SK-N-SH (cell line): ENCODE results near the gene NUTF2. TPM values are rescaled to one million over a fixed set of nuclear protein-coding genes. Genes with fewer than 3 reads are reported as not detected.

Experiments used
- CTCF ChIA-PET: fragments of 300-600, 350-600 bp; formaldehyde crosslinking; extraction: SDS; loops from one replicate; lab custom pipeline; 2021; lab: Yijun Ruan, JAX
- POLR2A ChIA-PET: fragments of 350-600 bp; sonication (Branson Sonifier 250); formaldehyde crosslinking; extraction: SDS; loops from one replicate; lab custom pipeline; 2020; ENCODE audit warnings: antibody characterized with exemption, inconsistent platforms; lab: Yijun Ruan, JAX
- DNase-seq: peaks from one replicate; pipeline ENCODE4 v3.0.0; 2012
- H2AFZ ChIP-seq: fragments of 200-600 bp; sonication (generic); 2 replicates; pipeline ENCODE4 v1.8.1; 2016; ENCODE audit warnings: antibody characterized with exemption, mild to moderate bottlenecking, low read depth
- H3F3A ChIP-seq: fragments of 200-600 bp; sonication (generic); replicated peaks from 2 replicates; pipeline ENCODE3; 2016; ENCODE audit warnings: antibody characterized with exemption, mild to moderate bottlenecking; ENCODE audit not compliant: insufficient read depth
- H3K27ac ChIP-seq, 2 experiments: fragments of 200-500 bp in 1 of 2; fragments of 200-600 bp in 1 of 2; sonication (Bioruptor generic) in 1 of 2; sonication (generic), shearing (Covaris generic) in 1 of 2; 2 replicates each; pipeline versions ENCODE4 v1.5.1 to v1.6.1; 2014 to 2016; ENCODE audit warnings: low read depth in 2 of 2, inconsistent platforms in 1 of 2, low read length in 1 of 2, mild to moderate bottlenecking in 1 of 2, mixed read lengths in 1 of 2
- H3K27me3 ChIP-seq: fragments of 200-600 bp; sonication (generic), shearing (Covaris generic); 2 replicates; pipeline ENCODE4 v1.6.1; 2016; ENCODE audit warnings: mixed run types; ENCODE audit not compliant: insufficient read depth
- H3K36me3 ChIP-seq, 2 experiments: fragments of 200-500 bp in 1 of 2; fragments of 200-600 bp in 1 of 2; sonication (Bioruptor generic) in 1 of 2; sonication (generic) in 1 of 2; replicated peaks in 1 of 2; 2 replicates each; pipeline versions ENCODE3 to v1.5.1; 2014 to 2016; ENCODE audit warnings: low read length in 1 of 2, mild to moderate bottlenecking in 1 of 2; ENCODE audit not compliant: insufficient read depth in 2 of 2, control insufficient read depth in 1 of 2
- H3K4me1 ChIP-seq, 2 experiments: fragments of 200-500 bp in 1 of 2; fragments of 200-600 bp in 1 of 2; sonication (Bioruptor generic) in 1 of 2; sonication (generic), shearing (Covaris generic) in 1 of 2; 2 replicates each; pipeline versions ENCODE4 v1.5.1 to v1.6.1; 2014 to 2016; ENCODE audit warnings: low read depth in 1 of 2, low read length in 1 of 2, mixed run types in 1 of 2; ENCODE audit not compliant: insufficient read depth in 2 of 2, control insufficient read depth in 1 of 2
- H3K4me2 ChIP-seq: fragments of 200-600 bp; sonication (generic), shearing (Covaris generic); 2 replicates; pipeline ENCODE4 v1.6.1; 2017; ENCODE audit warnings: mixed run types
- H3K4me3 ChIP-seq, 2 experiments: fragments of 200-500 bp in 1 of 2; fragments of 200-600 bp in 1 of 2; sonication (Bioruptor generic) in 1 of 2; sonication (generic), shearing (Covaris generic) in 1 of 2; 2 replicates each; pipeline versions ENCODE4 v1.5.1 to v1.8.1; 2014 to 2016; ENCODE audit warnings: low read depth in 2 of 2, inconsistent platforms in 1 of 2, low read length in 1 of 2, mild to moderate bottlenecking in 1 of 2, mixed read lengths in 1 of 2, moderate library complexity in 1 of 2
- H3K79me2 ChIP-seq: fragments of 200-600 bp; sonication (generic); 2 replicates; pipeline ENCODE4 v1.8.1; 2017; ENCODE audit warnings: mild to moderate bottlenecking; ENCODE audit not compliant: insufficient read depth
- H3K9ac ChIP-seq: fragments of 200-600 bp; sonication (generic); 2 replicates; pipeline ENCODE4 v1.6.1; 2017; ENCODE audit warnings: mixed run types
- H3K9me2 ChIP-seq: fragments of 200-600 bp; sonication (generic); 2 replicates; pipeline ENCODE4 v1.6.1; 2017; ENCODE audit warnings: mixed run types
- H3K9me3 ChIP-seq: fragments of 200-600 bp; sonication (generic); 2 replicates; pipeline ENCODE4 v1.6.1; 2017; ENCODE audit warnings: mixed run types, mild to moderate bottlenecking, moderate library complexity
- H4K20me1 ChIP-seq: fragments of 200-600 bp; sonication (generic); 2 replicates; pipeline ENCODE4 v1.6.1; 2017; ENCODE audit warnings: mild to moderate bottlenecking, mixed run types; ENCODE audit not compliant: insufficient read depth
- CHD2 ChIP-seq: fragments of 150-350 bp; IDR thresholded peaks from 2 replicates; pipeline ENCODE4 v1.6.1; 2018; ENCODE audit warnings: low read length; ENCODE audit not compliant: partially characterized antibody
- CTCF ChIP-seq: fragments of 200-600 bp; sonication (generic); IDR thresholded peaks from 2 replicates; pipeline ENCODE4 v1.6.1; 2017; ENCODE audit warnings: antibody characterized with exemption, mild to moderate bottlenecking, moderate library complexity
- ELF1 ChIP-seq: IDR thresholded peaks from 2 replicates; pipeline ENCODE4 v1.4.0; 2012
- EZH2phosphoT487 ChIP-seq: fragments of 200-600 bp; sonication (generic); IDR thresholded peaks from 2 replicates; pipeline ENCODE4 v1.6.1; 2017; ENCODE audit warnings: low read depth, mixed run types, mild to moderate bottlenecking, antibody characterized with exemption, moderate library complexity, borderline replicate concordance
- FOSL2 ChIP-seq: IDR thresholded peaks from 2 replicates; pipeline ENCODE4 v1.4.0; 2012; ENCODE audit warnings: low read depth, mild to moderate bottlenecking, moderate library complexity, borderline replicate concordance
- FOXJ3 ChIP-seq: sonication (generic); formaldehyde crosslinking; IDR thresholded peaks from 2 replicates; pipeline ENCODE4 v1.5.1; 2020; ENCODE audit warnings: mild to moderate bottlenecking, missing genetic modification reagents
- FOXM1 ChIP-seq: IDR thresholded peaks from 2 replicates; pipeline ENCODE4 v1.4.0; 2012; ENCODE audit warnings: low read depth, mild to moderate bottlenecking
- GABPA ChIP-seq: IDR thresholded peaks from 2 replicates; pipeline ENCODE4 v1.4.0; 2012; ENCODE audit warnings: low read depth, mild to moderate bottlenecking
- IRF3 ChIP-seq: fragments of 150-350 bp; IDR thresholded peaks from 2 replicates; pipeline ENCODE4 v1.6.1; 2016; ENCODE audit warnings: mild to moderate bottlenecking, low read depth, low read length
- MAX ChIP-seq: IDR thresholded peaks from 2 replicates; pipeline ENCODE4 v1.4.0; 2012; ENCODE audit warnings: low read depth
- NFIC ChIP-seq: IDR thresholded peaks from 2 replicates; pipeline ENCODE4 v1.4.0; 2012; ENCODE audit warnings: borderline replicate concordance
- NRF1 ChIP-seq: IDR thresholded peaks from 2 replicates; pipeline ENCODE4 v1.6.1; 2012; ENCODE audit warnings: low read depth, mild to moderate bottlenecking, low read length
- PBX3 ChIP-seq: IDR thresholded peaks from 2 replicates; pipeline ENCODE4; 2012
- POLR2AphosphoS5 ChIP-seq: IDR thresholded peaks from 2 replicates; pipeline ENCODE4 v1.6.1; 2012; ENCODE audit warnings: low read depth, low read length
- RAD21 ChIP-seq: IDR thresholded peaks from 2 replicates; pipeline ENCODE4 v1.6.1; 2012; ENCODE audit warnings: mild to moderate bottlenecking, low read length
- RCOR1 ChIP-seq: fragments of 150-350 bp; IDR thresholded peaks from 2 replicates; pipeline ENCODE4 v1.6.1; 2017; ENCODE audit warnings: antibody characterized with exemption, low read length
- RFX5 ChIP-seq: IDR thresholded peaks from 2 replicates; pipeline ENCODE4 v1.6.1; 2012; ENCODE audit warnings: mild to moderate bottlenecking, improper control_type of control experiment, low read length
- SIN3A ChIP-seq: IDR thresholded peaks from 2 replicates; pipeline ENCODE4 v1.6.1; 2012; ENCODE audit warnings: low read depth, mild to moderate bottlenecking, low read length, moderate library complexity, borderline replicate concordance
- SMC3 ChIP-seq: IDR thresholded peaks from 2 replicates; pipeline ENCODE4 v1.6.1; 2012; ENCODE audit warnings: low read depth, low read length, improper control_type of control experiment
- TAF1 ChIP-seq: IDR thresholded peaks from 2 replicates; pipeline ENCODE4 v1.6.1; 2012; ENCODE audit warnings: low read depth, mild to moderate bottlenecking, low read length, moderate library complexity, borderline replicate concordance
- TCF12 ChIP-seq: IDR thresholded peaks from 2 replicates; pipeline ENCODE4 v1.4.0; 2012
- TEAD4 ChIP-seq: IDR thresholded peaks from 2 replicates; pipeline ENCODE4 v1.4.0; 2012; ENCODE audit warnings: mild to moderate bottlenecking, borderline replicate concordance; ENCODE audit not compliant: insufficient read depth
- USF2 ChIP-seq: fragments of 150-350 bp; IDR thresholded peaks from 2 replicates; pipeline ENCODE4 v1.6.1; 2017; ENCODE audit warnings: antibody characterized with exemption, low read length, low read depth, borderline replicate concordance
- YY1 ChIP-seq: IDR thresholded peaks from 2 replicates; pipeline ENCODE4 v1.4.0; 2012; ENCODE audit warnings: low read depth, mild to moderate bottlenecking
- ZBTB33 ChIP-seq: IDR thresholded peaks from 2 replicates; pipeline ENCODE4 v1.4.0; 2012; ENCODE audit warnings: low read depth, borderline replicate concordance
- WGBS: methylation state at CpG from one replicate; pipeline ENCODE4 v1.1.6; 2017; ENCODE audit warnings: low lambda C conversion rate; 5-methylcytosine and 5-hydroxymethylcytosine counted together
- polyA plus RNA-seq, 3 experiments: library from polyadenylated mRNA; depleted of rRNA; stranded (reverse); fragments of >200 nt; gene quantifications; 2 replicates each; pipeline ENCODE4 v1.2.3, GENCODE V29; 2012

NUTF2 gene
- 287 and 449 TPM in 2 replicates for polyA plus RNA-seq (2012; rRNA removed)
- 299 and 302 TPM in 2 replicates for polyA plus RNA-seq (2012; cell fraction: cytosol; rRNA removed)
- polyA plus RNA-seq (2012; cell fraction: nucleus; rRNA removed), result 237 and 239 TPM in 2 replicates

- Histone ChIP-seq H3F3A (peaks cover 28% of the 10 kb centered on the region), H3K36me3 (peaks cover 2 to 5% of the 10 kb centered on the region in 2 experiments), H3K9me2 (no peaks in the 10 kb centered on the region), H3K9me3 (no peaks in the 10 kb centered on the region), H3K27me3 (no peaks in the 10 kb centered on the region), H3K4me1 (peaks cover 34 to 40% of the 10 kb centered on the region in 2 experiments), H2AFZ (peak within 1 kb of the TSS; percentile 80), H3K4me2 (peak within 1 kb of the TSS; percentile 98), H3K9ac (peak within 1 kb of the TSS; percentile 100), H4K20me1 (peaks cover 34% of the 10 kb centered on the region), H3K27ac (peak within 1 kb of the TSS; percentile 88 to 98), H3K79me2 (peaks cover 82% of the 10 kb centered on the region), H3K4me3 (peak within 1 kb of the TSS; percentile 71 to 85)
- 9% methylated on average over 22 of the region's 57 CpGs for WGBS
- peak; percentile 96 for DNase-seq
- CTCF ChIA-PET, result interaction anchor here (1.0 to 6.3 kb wide), 11 partner anchors 13 to 179 kb away, joined by 3 to 66 read pairs (median 4); partner anchors contain the start of gene PSKH1
- POLR2A ChIA-PET, result interaction anchor here (0.5 to 1.3 kb wide), 6 partner anchors 13 to 529 kb away, joined by 3 to 11 read pairs (median 3); partner anchors contain the start of genes C16orf86, ENKD1 and TSNAXIP1
- TF ChIP-seq GABPA (peak; percentile 71), SIN3A (0 out of 2 replicates have a peak, but pooled peaks have one; percentile 13), YY1 (peak; percentile 74; the same call in 1 of the 2 replicates), ELF1 (peak; percentile 77), CTCF (no peak), TEAD4 (no peak), POLR2AphosphoS5 (peak; percentile 81), RCOR1 (no peak), IRF3 (0 out of 2 replicates have a peak, but pooled peaks have one; percentile 9), TAF1 (no peak), RAD21 (no peak), SMC3 (no peak), EZH2phosphoT487 (no peak), RFX5 (no peak), ZBTB33 (peak; percentile 92), PBX3 (no peak), TCF12 (peak; percentile 47; the same call in 1 of the 2 replicates), NRF1 (no peak), FOXJ3 (CRISPR knock-in tag) (no peak), CHD2 (peak; percentile 94), FOXM1 (no peak), USF2 (no peak), MAX (peak; percentile 76), NFIC (no peak), FOSL2 (no peak)
Observed at GRCh38 chr16:67846320-67847063, at the start of gene NUTF2. Gene NUTF2 (plus strand): TSS chr16:67846933. CDS start chr16:67865131, 18,198 bp downstream.
